GM23338 (cell line): ENCODE data around the gene TPP1.

ENCODE experiments used
- CREB1 ChIP-seq: fragments of 250-450 bp; sonication (Bioruptor Pico); IDR thresholded peaks from 2 replicates; pipeline ENCODE4 v1.5.0; 2020; ENCODE audit warnings: low read depth, mild to moderate bottlenecking, moderate library complexity
- CTCF ChIP-seq, 2 experiments: fragments of 200-600 bp in 1 of 2; sonication (generic) in 1 of 2; conservative IDR thresholded peaks; 2 replicates each; pipeline versions ENCODE4 v1.5.1 to v1.6.1; 2016 to 2017; ENCODE audit warnings: antibody characterized with exemption in 2 of 2, low read depth in 2 of 2, mild to moderate bottlenecking in 2 of 2, moderate library complexity in 1 of 2
- EZH2 ChIP-seq: fragments of 200-600 bp; sonication (generic); IDR thresholded peaks from one replicate; pipeline ENCODE4 v1.8.0; 2017; ENCODE audit warnings: antibody characterized with exemption, mild to moderate bottlenecking, low read depth; ENCODE audit not compliant: unreplicated experiment
- EZH2phosphoT487 ChIP-seq: fragments of 200-600 bp; sonication (generic); IDR thresholded peaks from one replicate; pipeline ENCODE4 v1.8.1; 2018; ENCODE audit warnings: antibody characterized with exemption; ENCODE audit not compliant: unreplicated experiment
- JUNB ChIP-seq: IDR thresholded peaks from one replicate; pipeline ENCODE4 v1.6.1; 2016; ENCODE audit warnings: antibody characterized with exemption; ENCODE audit not compliant: unreplicated experiment
- NANOG ChIP-seq: IDR thresholded peaks from 2 replicates; pipeline ENCODE4 v1.6.1; 2016; ENCODE audit warnings: antibody characterized with exemption, borderline replicate concordance
- POLR2AphosphoS5 ChIP-seq: IDR thresholded peaks from 2 replicates; pipeline ENCODE4 v1.6.1; 2016; ENCODE audit warnings: antibody characterized with exemption, low read depth
- REST ChIP-seq: IDR thresholded peaks from one replicate; pipeline ENCODE4 v1.6.1; 2018; ENCODE audit warnings: antibody characterized with exemption; ENCODE audit not compliant: unreplicated experiment
- ZNF114 ChIP-seq: fragments of 250-450 bp; sonication (Bioruptor Pico); IDR thresholded peaks from 2 replicates; pipeline ENCODE4 v1.5.0; 2020; ENCODE audit warnings: mild to moderate bottlenecking, moderate library complexity
- ZNF331 ChIP-seq: fragments of 250-450 bp; sonication (Bioruptor Pico); IDR thresholded peaks from 2 replicates; pipeline ENCODE4 v1.5.0; 2020; ENCODE audit warnings: low read depth, mild to moderate bottlenecking, moderate library complexity

GRCh38 chr11:6611092-6611962 is 7.9 kb downstream of the TPP1 start:
- no peak for TF ChIP-seq CTCF (conservative IDR thresholded peaks at IDR 0.05; ENCODE audit: low read depth in 2 of 2)
- TF ChIP-seq CREB1 (CRISPR knock-in tag): no peak
- no peak for TF ChIP-seq POLR2AphosphoS5
- TF ChIP-seq EZH2: no peak
- no peak for TF ChIP-seq EZH2phosphoT487
- TF ChIP-seq JUNB: no peak
- no peak for TF ChIP-seq ZNF114 (CRISPR knock-in tag)
- TF ChIP-seq NANOG: no peak
- TF ChIP-seq REST: no peak
- TF ChIP-seq ZNF331 (CRISPR knock-in tag): no peak
